ENCODE results near the gene MTRF1L.

DNA sequence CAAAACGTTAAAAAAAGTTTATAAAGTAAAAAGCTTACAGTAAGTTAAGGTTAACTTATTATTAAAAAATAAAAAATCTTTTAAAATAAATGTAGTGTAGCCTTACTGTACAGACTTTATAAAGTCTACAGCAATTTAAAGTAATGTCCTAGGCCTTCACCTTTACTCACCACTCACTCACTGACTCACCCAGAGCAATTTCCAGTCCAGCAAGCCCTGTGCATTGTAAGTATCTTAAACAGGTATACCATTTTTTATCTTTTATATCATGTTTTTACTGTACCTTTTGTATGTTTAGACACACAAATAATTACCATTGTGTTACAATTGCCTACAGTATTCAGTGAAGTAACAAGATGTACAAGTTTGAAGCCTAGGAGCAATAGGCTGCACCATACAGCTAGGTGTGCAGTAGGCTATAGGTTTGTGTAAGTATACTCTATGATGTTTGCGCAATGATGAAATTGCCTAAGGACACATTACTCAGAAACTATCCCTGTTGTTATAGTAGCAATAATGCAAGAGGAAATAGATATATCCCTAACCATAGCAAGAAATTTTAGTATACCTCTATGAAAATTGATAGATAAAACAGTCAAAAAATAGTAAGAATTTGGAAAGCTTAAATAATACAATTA is 59.1 kb downstream of the MTRF1L start:
- TF ChIP-seq, protein P1, sequence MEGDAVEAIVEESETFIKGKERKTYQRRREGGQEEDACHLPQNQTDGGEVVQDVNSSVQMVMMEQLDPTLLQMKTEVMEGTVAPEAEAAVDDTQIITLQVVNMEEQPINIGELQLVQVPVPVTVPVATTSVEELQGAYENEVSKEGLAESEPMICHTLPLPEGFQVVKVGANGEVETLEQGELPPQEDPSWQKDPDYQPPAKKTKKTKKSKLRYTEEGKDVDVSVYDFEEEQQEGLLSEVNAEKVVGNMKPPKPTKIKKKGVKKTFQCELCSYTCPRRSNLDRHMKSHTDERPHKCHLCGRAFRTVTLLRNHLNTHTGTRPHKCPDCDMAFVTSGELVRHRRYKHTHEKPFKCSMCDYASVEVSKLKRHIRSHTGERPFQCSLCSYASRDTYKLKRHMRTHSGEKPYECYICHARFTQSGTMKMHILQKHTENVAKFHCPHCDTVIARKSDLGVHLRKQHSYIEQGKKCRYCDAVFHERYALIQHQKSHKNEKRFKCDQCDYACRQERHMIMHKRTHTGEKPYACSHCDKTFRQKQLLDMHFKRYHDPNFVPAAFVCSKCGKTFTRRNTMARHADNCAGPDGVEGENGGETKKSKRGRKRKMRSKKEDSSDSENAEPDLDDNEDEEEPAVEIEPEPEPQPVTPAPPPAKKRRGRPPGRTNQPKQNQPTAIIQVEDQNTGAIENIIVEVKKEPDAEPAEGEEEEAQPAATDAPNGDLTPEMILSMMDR (IDR thresholded peaks at IDR 0.05; ENCODE audit: low read depth, low read length, poor library complexity, severe bottlenecking) = no peak
- no peak for TF ChIP-seq EZH2phosphoT487 (IDR thresholded peaks at IDR 0.05; ENCODE audit: borderline replicate concordance, low read length)

Measured in DOHH2 (cell line).